HG03196 (cell line): ENCODE results near the gene CDH4.

Source experiments
- ATAC-seq: cut with Tn5 transposase; IDR thresholded peaks from one replicate; pipeline ENCODE4 v1.9.1; 2021; ENCODE audit not compliant: unreplicated experiment

CDH4 gene

GRCh38 chr20:61697666-61698597, 445.9 kb downstream of the CDH4 start:
- no peak for ATAC-seq

- no peak for ATAC-seq
These were observed 446.8 kb downstream of the CDH4 start for GRCh38 chr20:61698598-61699494.

DNA sequence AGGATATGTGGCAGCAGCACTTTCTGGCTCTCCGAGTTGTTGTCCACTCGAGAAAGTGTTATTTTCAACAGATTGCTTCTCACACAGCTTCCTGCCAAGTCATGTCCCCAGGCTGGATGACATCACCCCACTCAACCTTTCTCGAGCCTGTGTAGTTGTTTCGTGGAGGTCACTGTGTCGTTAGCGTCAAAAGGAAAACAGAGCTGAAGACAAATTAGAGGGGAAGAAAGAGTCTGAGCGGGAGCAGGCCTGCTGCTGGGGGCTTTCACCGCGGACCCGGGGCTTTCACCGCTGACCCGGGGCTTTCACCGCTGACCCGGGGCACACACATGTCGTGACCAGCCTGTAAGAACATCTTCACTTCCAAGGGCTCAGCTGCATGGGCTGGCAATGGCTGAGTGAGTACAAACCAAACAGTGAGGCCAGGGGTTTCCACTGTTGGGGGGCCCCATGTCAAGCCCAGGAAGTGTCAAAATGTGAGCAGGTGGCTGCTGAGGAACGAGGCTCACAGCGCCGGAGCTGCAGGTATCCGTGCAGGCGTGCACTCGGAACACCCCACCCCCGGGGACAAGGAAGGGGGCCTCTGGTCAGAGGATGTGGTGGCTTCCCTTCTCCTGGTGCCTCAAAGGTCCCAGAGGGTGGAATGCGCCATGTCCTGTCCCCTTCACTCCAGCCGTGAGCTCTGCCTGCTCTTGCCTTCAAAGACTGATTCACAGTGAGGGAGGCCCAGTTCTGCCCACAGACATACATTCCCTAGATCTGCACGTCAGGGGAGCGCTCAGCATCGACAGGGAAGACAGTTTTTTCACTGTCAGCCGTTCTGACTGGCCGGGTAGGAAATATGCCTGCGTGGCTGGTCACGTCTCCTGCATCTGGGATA, 447.7 kb downstream of the CDH4 start:
- no peak for ATAC-seq

DNA sequence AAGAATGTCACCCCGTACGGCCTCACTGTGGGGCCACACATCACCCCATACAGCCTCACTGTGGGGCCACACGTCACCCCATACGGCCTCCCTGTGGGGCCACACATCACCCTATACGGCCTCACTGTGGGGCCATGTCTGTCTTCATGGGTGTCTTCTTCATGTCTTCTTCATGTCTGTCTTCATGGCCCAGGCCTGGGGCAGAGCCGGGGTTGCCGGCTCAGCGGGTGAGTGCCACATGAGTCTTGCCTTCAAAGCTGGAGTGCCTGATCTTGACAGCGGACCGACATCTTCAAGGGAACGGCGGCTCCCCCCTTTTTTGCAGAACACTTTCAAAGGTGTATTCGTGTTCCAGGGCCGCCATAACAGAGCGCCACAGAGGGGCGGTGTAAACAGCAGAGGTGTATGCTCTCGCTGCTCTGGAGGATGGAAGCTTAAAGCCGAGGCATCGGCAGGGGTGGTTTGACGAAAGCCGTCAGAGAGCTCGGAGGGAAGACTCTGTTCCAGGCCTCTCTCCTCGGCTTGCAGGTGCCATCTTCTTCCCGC, 448.6 kb downstream of the CDH4 start:
- no peak for ATAC-seq

DNA sequence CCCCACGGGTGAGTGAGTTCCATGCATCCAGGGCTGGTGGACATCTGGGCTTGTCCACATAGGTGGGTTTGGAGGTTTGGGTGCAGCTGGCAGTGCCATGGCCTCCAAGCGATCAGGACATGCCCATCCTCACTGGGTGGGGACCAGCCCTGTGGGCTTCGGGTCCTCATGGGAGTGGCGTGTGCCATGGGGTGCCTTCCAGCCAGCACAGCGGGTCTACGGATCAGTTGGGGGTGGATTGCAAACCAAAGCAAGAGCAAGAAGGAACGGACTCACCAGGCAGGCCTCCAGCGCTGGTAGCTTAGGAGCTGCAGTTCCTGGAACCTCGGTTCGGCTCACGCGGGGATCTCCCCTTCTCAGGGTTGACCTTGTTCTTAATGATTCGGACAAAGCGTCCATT, 449.3 kb downstream of the CDH4 start:
- no peak for ATAC-seq

- ATAC-seq = no peak
These were observed 449.7 kb downstream of the CDH4 start for GRCh38 chr20:61701802-61702201.

DNA sequence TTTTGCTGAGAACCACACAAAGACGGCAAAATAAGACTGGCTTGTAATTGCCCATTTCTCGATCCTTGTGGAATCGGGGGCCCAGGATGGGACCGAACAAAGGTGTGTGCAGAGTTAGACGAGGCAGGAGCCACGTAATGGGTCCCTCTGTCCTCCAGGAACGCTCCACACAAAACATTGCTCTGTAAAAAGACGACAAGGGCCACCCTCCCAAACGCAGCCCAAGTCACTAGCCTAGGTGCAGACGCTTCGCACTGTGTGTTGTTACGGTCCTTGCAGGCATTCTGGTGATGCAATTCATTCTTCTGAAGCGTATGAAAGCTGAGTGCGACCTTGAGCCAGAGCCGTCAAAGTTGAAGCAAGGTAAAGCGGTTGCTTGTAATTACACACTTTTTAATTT, 450.2 kb downstream of the CDH4 start:
- no peak for ATAC-seq

GRCh38 chr20:61704661-61705060, 452.6 kb downstream of the CDH4 start:
- no peak for ATAC-seq

DNA sequence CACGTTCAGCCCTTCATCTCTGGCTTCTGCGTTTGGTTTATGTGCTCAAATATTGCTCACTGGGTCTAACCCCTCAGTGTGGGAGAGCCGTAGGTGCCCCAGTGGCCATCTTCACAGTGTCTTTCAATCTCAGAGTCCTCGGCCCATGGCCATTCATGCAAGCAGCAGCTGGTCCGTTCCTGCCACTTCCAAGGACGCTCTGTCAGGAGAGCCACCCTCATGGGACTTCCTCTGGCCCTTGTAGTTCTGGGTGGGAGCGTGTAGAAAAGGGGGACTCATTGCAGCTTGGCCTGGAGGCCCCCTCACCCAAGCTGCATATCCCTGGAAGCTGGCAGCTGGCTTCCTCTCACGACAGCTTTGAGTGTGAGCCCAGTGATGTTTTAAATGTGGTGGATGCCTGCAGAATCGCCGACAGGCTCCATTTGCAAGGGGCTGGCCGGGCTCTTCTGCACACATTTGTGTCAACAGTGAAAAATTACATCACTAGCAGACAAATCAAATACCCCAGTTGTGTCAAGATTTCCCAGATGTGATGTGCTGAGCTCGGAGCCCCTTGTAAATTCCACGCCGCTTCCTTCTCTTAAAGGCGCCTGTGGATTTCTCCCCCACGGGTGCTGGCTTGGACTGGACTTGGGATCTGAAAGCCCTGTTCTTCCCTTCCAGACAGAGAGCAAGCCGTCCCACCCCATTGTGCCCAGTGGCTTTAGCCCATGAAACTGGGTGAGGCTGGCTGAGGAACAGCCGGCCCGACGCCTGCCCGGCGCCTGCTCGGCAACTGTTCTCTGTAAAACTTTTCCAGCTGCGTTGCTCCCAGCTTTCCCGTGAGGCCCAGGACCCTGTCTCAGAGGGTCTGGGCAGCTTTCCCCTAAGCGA, 453.6 kb downstream of the CDH4 start:
- no peak for ATAC-seq

DNA sequence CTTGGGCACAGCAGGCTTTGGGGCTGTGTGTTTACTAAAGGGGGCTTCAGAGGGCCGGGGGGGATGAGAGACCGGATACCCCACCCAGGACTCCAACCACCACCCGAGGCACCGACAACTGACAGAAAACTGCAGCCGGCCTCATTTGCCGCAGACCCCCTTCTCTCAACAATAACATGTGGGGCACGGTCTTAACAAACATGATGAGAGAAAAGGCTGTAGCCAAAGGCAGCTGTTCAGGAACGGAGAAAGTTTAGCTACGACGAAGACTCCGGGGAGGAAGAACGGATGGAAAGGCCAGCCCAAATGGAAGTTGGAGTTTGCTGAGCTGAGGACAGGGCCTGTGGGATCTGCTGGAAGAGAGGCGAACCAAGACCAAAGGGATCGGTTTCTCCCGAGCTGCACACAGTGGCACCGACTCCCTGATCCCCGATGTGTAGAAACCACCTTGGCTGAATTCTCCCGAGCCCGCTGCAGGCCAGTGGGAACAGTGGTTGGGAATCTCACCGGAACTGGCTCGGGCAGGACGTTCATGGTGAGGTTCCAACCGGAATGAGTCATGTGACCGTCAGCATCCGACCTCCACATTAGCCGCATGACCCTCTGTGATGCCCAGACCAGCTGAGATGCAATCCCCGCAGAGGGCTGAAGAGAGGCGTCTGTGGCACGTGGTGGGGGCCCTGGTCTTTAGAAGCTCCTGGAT, 454.3 kb downstream of the CDH4 start:
- no peak for ATAC-seq

- no peak for ATAC-seq
These were observed 456.8 kb downstream of the CDH4 start for GRCh38 chr20:61708891-61709290.

- no peak for ATAC-seq
These were observed 458.0 kb downstream of the CDH4 start for GRCh38 chr20:61710108-61710507.

DNA sequence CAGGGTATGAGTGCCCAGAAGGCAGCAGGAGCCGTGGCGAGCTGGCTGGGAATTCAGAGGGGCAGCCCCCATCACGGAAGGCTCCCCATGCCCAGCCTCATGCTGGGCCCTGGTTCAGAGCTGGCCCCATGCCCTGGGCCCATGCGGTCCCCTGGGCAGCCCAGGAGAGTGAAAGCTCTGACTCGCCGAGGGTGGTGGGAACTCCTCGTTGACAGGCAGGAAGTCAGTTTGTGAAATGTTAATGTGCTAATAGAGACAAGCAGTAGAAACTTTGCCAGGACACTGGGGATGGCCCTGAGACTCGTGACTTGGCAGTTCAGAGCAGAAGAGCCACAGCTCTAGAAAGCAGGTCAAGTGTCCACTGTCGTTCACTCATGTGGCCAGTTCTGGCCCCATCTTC, 460.6 kb downstream of the CDH4 start:
- ATAC-seq = no peak

GRCh38 chr20:61718361-61719005, 466.4 kb downstream of the CDH4 start:
- no peak for ATAC-seq

DNA sequence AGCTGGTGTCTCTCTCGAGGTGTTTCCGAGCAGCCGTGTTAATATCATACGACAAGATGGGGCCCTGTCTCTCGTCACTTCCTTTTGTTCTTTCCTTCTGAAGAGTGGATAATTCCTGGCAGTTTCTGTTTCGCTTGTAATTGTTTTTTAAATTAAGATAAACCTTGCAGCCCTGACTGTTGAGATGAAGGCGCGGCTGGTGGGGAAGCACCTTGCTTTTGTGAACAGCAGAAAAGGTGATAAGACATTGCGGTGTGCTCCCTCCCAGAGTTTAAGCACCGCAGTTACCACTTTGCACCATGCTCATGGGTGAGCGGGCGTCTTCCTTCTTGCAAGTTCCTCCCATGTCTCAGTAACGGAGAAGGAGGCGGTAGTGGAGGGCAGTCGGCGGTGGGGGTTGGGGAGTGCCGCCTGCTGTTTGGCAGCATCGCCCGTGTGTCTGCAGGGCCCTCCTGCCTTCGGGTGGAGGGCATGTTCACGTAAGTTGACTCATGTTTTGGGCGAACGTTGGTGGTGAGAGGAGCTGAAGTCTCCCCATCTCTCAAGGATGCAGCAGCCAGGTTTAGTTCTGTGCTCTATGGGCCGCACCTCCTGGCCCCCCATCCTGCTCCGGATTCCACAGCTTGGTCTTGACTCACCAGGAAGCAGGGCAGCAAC, 467.8 kb downstream of the CDH4 start:
- no peak for ATAC-seq

- no peak for ATAC-seq
These were observed 468.3 kb downstream of the CDH4 start for GRCh38 chr20:61720348-61720696.

GRCh38 chr20:61722146-61722678, 470.2 kb downstream of the CDH4 start:
- ATAC-seq = no peak
